ENCODE results near the gene TSPAN11. TPM values are rescaled to one million over a fixed set of nuclear protein-coding genes. Genes with fewer than 3 reads are reported as not detected.

Gene TSPAN11
- total and polyA plus RNA-seq, 2 experiments from 2014 or later, result 2.1 to 6.0 TPM

GRCh38 chr12:30953257-30953656 is 26.7 kb downstream of the TSPAN11 start (continued):
- TF ChIP-seq CTCF (conservative IDR thresholded peaks at IDR 0.05; ENCODE audit: low read depth in 2 of 2) (no peak), STAT1 (IDR thresholded peaks at IDR 0.05; ENCODE audit: unreplicated experiment) (no peak), EZH2phosphoT487 (IDR thresholded peaks at IDR 0.05; ENCODE audit: unreplicated experiment) (no peak), NANOG (IDR thresholded peaks at IDR 0.05; ENCODE audit: borderline replicate concordance) (no peak), EZH2 (IDR thresholded peaks at IDR 0.05; ENCODE audit: low read depth, unreplicated experiment) (no peak)

GRCh38 chr12:30953951-30954751 is 27.6 kb downstream of the TSPAN11 start:
- ATAC-seq (no peak), DNase-seq (ENCODE audit: low spot score) (no peak)

More at GRCh38 chr12:30953951-30954751, 27.6 kb downstream of the TSPAN11 start:
- Histone ChIP-seq H3F3A (replicated peaks; ENCODE audit: low read depth) (no peaks in the 10 kb centered on the region), H3K79me2 (replicated peaks; ENCODE audit: insufficient read depth) (no peaks in the 10 kb centered on the region), H3K4me1 (ENCODE audit: insufficient read depth) (no peaks in the 10 kb centered on the region), H3K36me3 (ENCODE audit: insufficient read depth) (peaks cover 6% of the 10 kb centered on the region; the same call in 1 of the 2 replicates), H3K4me3 (no peak overlapping the region), H3K27ac (ENCODE audit: low read depth) (no peak overlapping the region), H2AFZ (no peak overlapping the region), H3K9me2 (ENCODE audit: insufficient read depth) (0 out of 2 replicates have a peak, but pooled peaks cover 4% of the 10 kb centered on the region), H3K27me3 (ENCODE audit: insufficient read depth) (no peaks in the 10 kb centered on the region), H4K20me1 (replicated peaks; ENCODE audit: insufficient read depth) (no peaks in the 10 kb centered on the region), H3K4me2 (no peak overlapping the region)
- H3K27ac Mint-ChIP-seq, result no peak overlapping the region
- H3K9me3 Mint-ChIP-seq, result no peaks in the 10 kb centered on the region
- peaks cover 6% of the 10 kb centered on the region; the same call in 2 of the 3 replicates for H3K36me3 Mint-ChIP-seq (ENCODE audit: low read depth)
- no peak for TF ChIP-seq POLR2AphosphoS5 (IDR thresholded peaks at IDR 0.05; ENCODE audit: low read depth)
- no peak for TF ChIP-seq REST (IDR thresholded peaks at IDR 0.05; ENCODE audit: unreplicated experiment)
- no peak for TF ChIP-seq STAT1 (IDR thresholded peaks at IDR 0.05; ENCODE audit: unreplicated experiment)
- TF ChIP-seq JUNB (IDR thresholded peaks at IDR 0.05; ENCODE audit: unreplicated experiment), result no peak
- TF ChIP-seq ETS1 (IDR thresholded peaks at IDR 0.05), result no peak
- no peak for TF ChIP-seq CREB1 (CRISPR knock-in tag; IDR thresholded peaks at IDR 0.05; ENCODE audit: low read depth)
- TF ChIP-seq ZNF114 (CRISPR knock-in tag; IDR thresholded peaks at IDR 0.05), result no peak
- peaks cover 10% of the 10 kb centered on the region for H3K4me1 Mint-ChIP-seq
- no peak overlapping the region for H3K4me3 Mint-ChIP-seq
- H3K27me3 Mint-ChIP-seq (ENCODE audit: insufficient read depth, low read depth, poor library complexity), result no peaks in the 10 kb centered on the region

Measured in GM23338 (cell line).